Measurements from ENCODE around the gene CST8.
"Not testable (repeated sequence)": the region's sequence is repeated elsewhere in the genome, so short reads cannot be mapped to it uniquely, and the experiment has no call there.

Gene CST8

GRCh38 chr20:23490817-23491216 is at the start of gene CST8:
CST8 (plus strand) TSS chr20:23491117; CDS start chr20:23491668, 551 bp downstream.
- no peak for DNase-seq (ENCODE audit: low read depth in 2 of 3, low spot score in 2 of 3)

DNA sequence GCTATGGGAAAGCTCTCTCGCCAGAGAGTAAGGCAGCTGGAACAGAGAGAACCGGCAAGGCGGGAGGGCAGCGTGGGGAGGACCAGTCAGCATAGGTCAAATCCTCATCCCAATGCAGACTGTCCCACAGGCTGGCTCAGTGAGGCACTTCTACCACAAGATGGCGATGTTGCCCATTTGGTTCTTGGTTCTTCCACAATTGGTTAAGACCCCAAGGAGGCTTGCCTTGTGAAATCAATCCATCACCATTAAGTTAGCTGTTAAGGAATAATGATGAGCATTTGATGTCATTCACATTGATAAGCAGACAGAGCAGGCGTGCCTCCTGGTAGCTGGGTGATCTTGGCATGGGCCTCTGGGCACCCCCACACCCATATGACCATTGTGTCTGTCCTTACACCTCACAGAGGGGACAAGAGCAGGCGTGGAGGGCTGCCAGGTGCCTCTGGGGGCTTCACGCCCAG is 49.0 kb upstream of the CST8 start:
- peak in 2 of 3 experiments; percentile 18 to 52 for DNase-seq (ENCODE audit: low read depth in 2 of 3, low spot score in 2 of 3)

DNA sequence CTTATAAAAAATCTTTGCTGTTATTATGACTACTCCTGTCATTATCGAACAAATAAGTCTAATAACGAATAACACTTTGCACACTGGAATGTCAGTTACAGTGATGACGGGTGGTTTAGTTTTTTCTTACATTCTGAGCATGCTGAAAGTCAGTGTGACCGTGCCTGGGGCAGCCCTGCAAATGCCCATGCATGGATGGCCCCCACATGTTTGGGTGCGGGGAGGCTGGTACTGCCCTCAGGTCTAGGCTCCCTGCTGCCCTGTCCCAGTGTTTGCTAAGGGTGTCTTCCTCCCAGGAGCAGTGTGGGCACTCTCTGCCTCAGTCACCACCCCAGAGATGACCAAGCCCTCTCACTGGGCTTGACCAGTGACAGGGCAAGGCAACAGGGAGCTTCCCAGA is 48.5 kb upstream of the CST8 start:
- DNase-seq (ENCODE audit: low read depth in 2 of 3, low spot score in 2 of 3) = no peak

DNA sequence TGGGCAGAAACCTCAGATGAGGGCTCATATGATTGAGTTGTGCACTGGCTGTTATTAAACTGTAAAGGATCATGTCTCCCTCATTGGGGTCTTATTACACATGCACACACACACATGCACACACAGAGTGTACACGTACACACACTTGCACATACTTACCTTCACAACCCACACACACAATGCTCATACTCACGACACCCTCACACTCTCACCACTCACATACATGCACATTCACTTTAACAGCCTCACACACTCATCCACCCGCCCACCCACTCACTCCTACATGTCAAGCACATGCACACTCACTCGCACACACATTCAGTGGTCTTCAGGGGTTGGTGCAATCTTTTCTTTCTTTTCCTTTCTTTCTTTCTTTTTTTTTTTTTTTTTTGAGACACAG is 46.1 kb upstream of the CST8 start:
- DNase-seq (ENCODE audit: low read depth in 2 of 3, low spot score in 2 of 3) = no peak

DNA sequence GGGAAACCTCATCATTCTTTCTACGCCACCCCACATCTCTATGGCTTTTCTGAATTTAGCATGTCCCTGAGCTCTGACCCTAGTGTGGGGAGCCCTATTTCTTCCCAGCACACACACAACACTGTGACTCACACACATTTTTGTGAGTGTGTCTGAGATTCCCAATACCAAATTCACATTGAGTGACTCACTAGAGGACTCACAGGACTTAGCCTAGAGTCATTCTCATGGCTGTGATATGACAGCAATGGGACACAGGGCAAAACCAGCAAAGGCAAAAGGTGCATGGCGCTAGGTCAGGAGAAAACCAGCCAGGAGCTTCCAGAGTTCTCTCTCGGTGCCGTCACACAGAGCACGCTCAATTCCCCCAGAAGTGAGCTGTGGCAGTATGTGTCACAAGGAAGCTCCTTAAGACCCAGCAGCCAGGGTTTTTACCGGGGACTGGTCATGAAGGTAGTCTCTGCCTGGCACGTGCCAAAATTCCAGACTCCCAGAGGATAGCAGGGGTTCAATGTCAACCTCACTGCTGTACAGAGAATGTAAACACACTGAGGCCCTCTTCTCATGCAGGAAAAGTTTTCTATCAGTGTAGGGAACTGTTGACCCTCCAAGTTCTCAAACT is 45.2 kb upstream of the CST8 start:
- no peak for DNase-seq (ENCODE audit: low read depth in 2 of 3, low spot score in 2 of 3)

DNA sequence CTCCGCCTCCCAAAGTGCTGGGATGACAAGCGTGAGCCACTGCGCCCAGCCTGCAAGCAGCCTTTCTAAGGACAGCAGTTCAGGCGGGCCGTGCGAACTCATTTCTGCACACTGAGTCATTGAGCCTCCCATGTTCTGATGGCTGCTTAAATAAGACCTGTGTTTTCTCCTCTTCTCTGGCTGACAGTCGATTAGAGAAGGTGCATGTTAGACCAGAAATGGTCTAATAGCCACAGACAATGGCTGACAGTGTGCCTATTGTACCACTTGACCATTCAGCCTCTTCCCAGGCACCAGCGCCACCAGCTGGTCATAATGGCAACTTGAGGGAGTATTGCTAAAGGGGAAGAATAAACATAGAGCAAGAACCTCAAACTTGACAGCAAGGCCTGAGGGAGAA is 44.4 kb upstream of the CST8 start:
- peak in 1 of 3 experiments; percentile 13 for DNase-seq (ENCODE audit: low read depth in 2 of 3, low spot score in 2 of 3)

GRCh38 chr20:23448167-23448566 is 42.8 kb upstream of the CST8 start:
- no peak for DNase-seq (ENCODE audit: low read depth in 2 of 3, low spot score in 2 of 3)

DNA sequence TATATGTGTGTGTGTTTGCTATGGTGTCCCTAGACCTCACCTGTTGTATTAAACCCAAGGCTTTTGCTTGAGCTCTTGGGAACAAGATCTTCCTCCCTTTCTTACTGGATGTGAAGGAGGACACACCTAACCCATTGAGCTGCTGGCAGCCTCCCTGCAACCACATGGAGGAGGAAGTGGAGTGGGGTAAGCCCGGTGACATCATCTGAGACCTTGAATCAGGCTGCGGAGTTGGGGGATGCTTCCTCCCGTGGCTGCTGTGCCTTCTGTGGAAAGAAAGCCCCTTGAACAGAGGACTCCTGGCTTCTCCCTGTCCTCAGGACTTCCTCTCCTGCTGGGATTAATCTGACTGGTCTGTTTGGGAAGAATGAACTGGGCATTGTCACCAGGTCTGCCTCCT is 41.5 kb upstream of the CST8 start:
- DNase-seq (ENCODE audit: low read depth in 2 of 3, low spot score in 2 of 3) = no peak

DNA sequence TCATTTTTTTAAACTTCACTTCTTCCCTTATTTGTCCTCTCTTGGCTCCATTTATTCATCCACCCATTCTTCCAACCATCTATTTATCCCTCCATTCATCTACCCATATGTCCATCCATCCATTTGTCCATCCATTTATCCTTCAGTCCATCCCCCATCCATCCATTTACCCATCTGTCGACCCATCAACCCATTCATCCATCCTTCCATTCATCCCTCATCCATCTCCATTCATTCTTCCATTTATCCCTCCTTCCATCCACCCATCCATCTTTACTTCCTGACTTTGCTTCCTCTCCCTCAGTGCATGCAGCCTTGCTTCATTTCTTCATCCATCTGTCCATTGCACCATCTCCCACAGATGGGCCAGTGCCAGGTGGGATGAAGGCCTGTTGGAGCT is 40.0 kb upstream of the CST8 start:
- no peak for DNase-seq (ENCODE audit: low read depth in 2 of 3, low spot score in 2 of 3)

DNA sequence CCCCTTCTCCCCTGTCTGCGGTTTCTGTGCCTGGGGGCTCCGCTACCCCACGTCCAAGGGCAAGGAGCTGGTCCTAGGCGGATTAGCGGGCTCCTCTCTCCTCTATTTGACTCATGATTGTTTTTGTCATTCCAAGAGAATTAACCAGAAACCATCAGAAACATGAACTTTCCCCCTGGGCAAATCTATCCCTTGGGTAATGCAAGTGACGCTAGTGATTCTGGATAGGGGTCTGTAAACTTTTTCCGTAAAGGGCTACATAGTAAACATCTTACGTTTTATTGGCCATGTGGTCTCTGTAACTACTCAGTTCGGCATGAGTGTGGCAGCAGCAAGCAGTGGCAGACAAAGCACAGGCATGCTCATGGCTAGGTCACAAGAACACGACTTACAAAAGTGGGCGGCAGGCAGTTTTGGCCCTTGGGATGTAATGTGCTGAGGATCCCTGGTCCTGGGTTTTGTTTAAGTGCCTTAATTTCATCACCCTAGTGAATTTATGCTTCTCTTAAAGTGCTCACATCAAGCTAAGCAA is 38.9 kb upstream of the CST8 start:
- no peak for DNase-seq (ENCODE audit: low read depth in 2 of 3, low spot score in 2 of 3)

GRCh38 chr20:23452776-23453175 is 38.1 kb upstream of the CST8 start, which contains the start of gene CST11:
CST11 (minus strand) TSS chr20:23452876; CDS start chr20:23452811, 65 bp downstream.
- no peak for DNase-seq (ENCODE audit: low read depth in 2 of 3, low spot score in 2 of 3)

GRCh38 chr20:23453549-23454543 is 37.1 kb upstream of the CST8 start:
- DNase-seq (ENCODE audit: low read depth in 2 of 3, low spot score in 2 of 3) = no peak

DNA sequence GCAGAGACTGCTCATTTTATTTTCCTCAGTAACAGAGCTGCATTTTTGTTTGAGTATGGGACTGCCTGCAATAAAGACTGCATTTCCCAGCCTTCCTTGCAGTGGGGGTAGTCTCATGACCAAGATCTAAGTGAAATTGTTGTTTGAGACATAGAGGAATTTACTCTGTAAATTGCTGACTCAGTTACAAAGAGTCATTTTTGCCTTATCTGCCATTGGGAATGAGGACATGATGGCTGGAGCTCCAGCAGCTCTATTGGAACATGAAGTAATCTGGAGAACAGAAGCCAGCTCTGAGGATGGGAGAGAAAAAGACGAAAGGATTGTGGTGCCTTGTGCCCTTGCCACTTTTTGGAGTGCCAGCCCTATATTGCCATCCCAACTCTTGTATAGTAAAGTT is 36.1 kb upstream of the CST8 start:
- no peak for DNase-seq (ENCODE audit: low read depth in 2 of 3, low spot score in 2 of 3)

DNA sequence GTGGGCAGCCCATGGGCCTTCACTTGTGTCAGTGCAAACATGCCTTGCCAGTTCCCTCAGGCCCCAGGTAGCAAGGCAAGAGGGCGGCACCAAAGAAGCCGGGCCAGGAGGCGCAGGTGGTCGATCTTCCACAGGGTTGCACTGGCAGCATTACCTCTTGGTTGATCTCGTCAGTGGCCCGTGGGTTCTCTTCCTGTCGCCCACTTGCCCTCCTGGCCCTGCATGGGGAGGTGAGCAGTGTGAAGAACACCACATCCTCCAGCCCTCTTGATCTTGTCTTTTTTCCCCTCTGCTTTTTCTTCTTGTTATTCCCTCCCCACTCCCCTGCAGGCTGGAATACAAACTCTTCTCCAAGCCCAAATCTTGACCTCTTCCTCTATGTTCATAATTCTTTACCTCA is 35.3 kb upstream of the CST8 start:
- DNase-seq (ENCODE audit: low read depth in 2 of 3, low spot score in 2 of 3) = no peak

DNA sequence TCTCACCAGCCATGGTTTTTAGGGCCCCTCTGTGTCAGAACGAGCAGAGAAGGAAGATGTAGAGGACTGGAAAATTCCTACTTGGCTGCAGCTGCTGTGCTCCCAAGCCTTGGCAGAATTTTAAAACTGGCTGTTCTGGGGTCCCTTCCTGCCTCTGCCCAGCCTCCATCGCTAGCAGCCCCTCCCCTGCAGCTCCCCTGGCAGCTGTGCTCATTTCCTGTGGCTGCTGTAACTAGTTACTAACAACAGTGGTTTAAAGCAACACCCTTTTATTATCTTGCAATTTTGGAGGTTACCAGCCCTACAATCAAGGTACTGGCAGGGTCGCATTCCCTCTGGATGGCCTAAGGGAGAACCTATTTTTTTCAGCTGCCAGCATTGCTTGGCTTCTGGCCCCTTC is 34.5 kb upstream of the CST8 start:
- DNase-seq (ENCODE audit: low read depth in 2 of 3, low spot score in 2 of 3) = no peak

DNA sequence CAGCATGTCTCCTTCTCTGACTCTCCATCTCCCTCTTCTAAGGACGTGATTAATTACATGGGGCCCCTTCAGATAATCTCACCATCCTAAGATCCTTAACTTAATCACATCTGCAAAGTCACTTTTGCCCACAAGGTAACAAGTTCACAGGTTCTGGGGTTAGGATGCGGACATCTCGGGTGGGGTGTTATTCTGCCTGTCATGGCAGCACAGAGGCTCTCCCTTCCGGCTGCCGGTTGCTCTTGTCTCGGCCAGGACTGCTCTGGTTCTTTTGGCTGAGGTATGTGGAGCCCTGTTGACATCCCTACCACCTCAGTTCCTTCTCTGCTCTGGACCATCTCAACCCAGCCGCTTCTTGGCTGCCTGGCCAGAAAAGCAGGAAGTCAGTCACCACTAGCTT is 34.0 kb upstream of the CST8 start:
- no peak for DNase-seq (ENCODE audit: low read depth in 2 of 3, low spot score in 2 of 3)

DNA sequence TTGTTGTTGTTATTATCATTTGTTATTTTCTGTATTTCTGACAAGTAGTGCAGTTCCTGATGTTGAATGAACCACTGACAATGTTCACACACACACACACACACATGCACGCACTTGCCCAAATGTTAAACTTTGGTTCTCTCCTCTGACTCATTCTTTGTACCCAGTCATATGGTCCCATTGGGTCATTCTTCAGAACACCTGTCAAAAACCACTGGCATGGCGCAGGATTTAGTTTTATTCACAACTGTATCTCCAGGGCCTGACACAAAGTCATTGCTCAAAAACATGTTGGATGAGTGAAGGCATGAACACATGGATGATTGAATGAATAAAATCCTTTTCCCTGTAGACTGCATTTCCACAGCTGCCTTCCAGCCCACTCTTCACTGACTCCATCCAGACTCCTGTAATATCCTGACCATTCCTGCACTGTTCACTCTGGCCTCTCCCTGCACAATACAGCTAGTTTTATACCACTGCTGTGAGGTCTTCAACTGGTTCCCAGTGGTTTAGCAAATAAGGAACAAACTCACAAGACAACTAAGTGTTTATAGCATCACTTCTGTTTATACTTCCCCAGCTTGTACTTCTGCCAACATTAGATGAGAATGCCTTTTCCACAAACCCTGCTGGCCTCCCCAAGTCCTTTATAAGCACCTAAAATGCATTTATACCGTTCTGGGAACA is 31.3 kb upstream of the CST8 start:
- no peak for DNase-seq (ENCODE audit: low read depth in 2 of 3, low spot score in 2 of 3)

- DNase-seq (ENCODE audit: low read depth in 2 of 3, low spot score in 2 of 3) = no peak
Measured at GRCh38 chr20:23461180-23461579, 29.7 kb upstream of the CST8 start.

- DNase-seq (ENCODE audit: low read depth in 2 of 3, low spot score in 2 of 3) = not testable (repeated sequence)
Measured at GRCh38 chr20:23466961-23467360, 24.0 kb upstream of the CST8 start.

GRCh38 chr20:23472306-23472705 is 18.6 kb upstream of the CST8 start:
- not testable (repeated sequence) for DNase-seq (ENCODE audit: low read depth in 2 of 3, low spot score in 2 of 3)

DNA sequence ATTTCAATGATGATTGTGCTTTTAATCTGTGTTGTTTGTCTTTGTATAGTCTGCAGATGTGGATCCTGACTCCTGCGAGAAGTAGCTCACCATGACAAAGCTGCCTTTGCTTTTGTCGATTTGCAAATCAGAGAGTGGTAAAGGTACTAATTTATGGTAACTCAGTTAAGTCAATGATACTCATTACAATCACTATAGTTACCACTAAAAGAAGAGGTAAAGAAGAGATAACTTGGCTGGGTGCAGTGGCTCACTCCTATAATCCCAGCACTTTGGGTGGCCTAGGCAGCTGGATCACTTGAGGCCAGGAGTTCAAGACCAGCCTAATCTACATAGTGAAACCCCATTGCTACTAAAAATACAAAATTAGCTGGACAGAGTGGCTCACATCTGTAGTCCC is 17.6 kb upstream of the CST8 start:
- DNase-seq (ENCODE audit: low read depth in 2 of 3, low spot score in 2 of 3) = not testable (repeated sequence)

All from activated CD8-positive, alpha-beta memory T cell treated with anti-CD3 and anti-CD28 coated beads for 48 hours (primary cell).